Kidney (tissue), 14 donors: ENCODE measurements around the gene TYW1B. TPM values are rescaled to one million over a fixed set of nuclear protein-coding genes. Genes with fewer than 3 reads are reported as not detected.
"Not testable (repeated sequence)": the region's sequence is repeated elsewhere in the genome, so short reads cannot be mapped to it uniquely, and the experiment has no call there.

ENCODE experiments used
- DNase-seq, 5 donors: peaks; one replicate each; pipeline ENCODE4 v3.0.0-alpha.2; 2013 to 2020
- FAIRE-seq: peaks from 2 replicates; lab custom pipeline; 2012; peaks lifted over from hg19 to GRCh38; lab: Jason Lieb, UNC
- H3K27ac ChIP-seq, 2 donors: one replicate each; pipeline ENCODE4 v1.7.0; 2013; ENCODE audit warnings: low read depth in 2 of 2, low read length in 2 of 2, inconsistent platforms in 1 of 2
- H3K27me3 ChIP-seq: one replicate; pipeline ENCODE4 v1.7.1; 2013; ENCODE audit warnings: low read length, inconsistent platforms; ENCODE audit not compliant: control insufficient read depth, insufficient read depth
- H3K36me3 ChIP-seq, 3 donors: one replicate each; pipeline versions ENCODE4 v1.7.0 to v1.7.1; 2013; ENCODE audit warnings: low read length in 3 of 3, control low read depth in 1 of 3, inconsistent platforms in 1 of 3; ENCODE audit not compliant: insufficient read depth in 3 of 3, control insufficient read depth in 2 of 3
- H3K4me1 ChIP-seq, 3 donors: one replicate each; pipeline versions ENCODE4 v1.7.0 to v1.7.1; 2013; ENCODE audit warnings: low read length in 3 of 3, inconsistent platforms in 1 of 3, low read depth in 1 of 3; ENCODE audit not compliant: control insufficient read depth in 2 of 3, insufficient read depth in 2 of 3
- H3K4me3 ChIP-seq, 3 donors: one replicate each; pipeline versions ENCODE4 v1.7.0 to v1.8.1; 2013; ENCODE audit warnings: low read length in 3 of 3, control low read depth in 1 of 3, inconsistent platforms in 1 of 3
- H3K9ac ChIP-seq, 3 donors: one replicate each; pipeline versions ENCODE4 v1.7.0 to v1.7.1; 2013; ENCODE audit warnings: low read length in 3 of 3, control low read depth in 1 of 3, inconsistent platforms in 1 of 3
- H3K9me3 ChIP-seq, 3 donors: one replicate each; pipeline versions ENCODE4 v1.7.0 to v1.7.1; 2013; ENCODE audit warnings: low read length in 3 of 3, control low read depth in 1 of 3, inconsistent platforms in 1 of 3; ENCODE audit not compliant: control insufficient read depth in 2 of 3, insufficient read depth in 1 of 3
- intact Hi-C: fragments of 100-400 bp; cut with DNase I; formaldehyde crosslinking; loops from one replicate; pipeline ENCODE4 v1.11.1; 2022
- polyA plus RNA-seq: library from polyadenylated mRNA; stranded (reverse); fragments of 350-450 nt; fragmentation: Illumina TruSeq; extraction: RNeasy Lipid Tissue Mini Kit (QIAGEN cat#74804); gene quantifications from one replicate; pipeline ENCODE4 v1.2.3, GENCODE V29; 2014; ENCODE audit warnings: low read depth, low replicate concordance; ENCODE audit not compliant: insufficient read depth
- total RNA-seq: library from RNA; stranded (reverse); fragmentation: NEBNext Ultra II Directional; extraction: Animal tissue kit (Norgen Biotek cat#: 25700); gene quantifications from one replicate; pipeline ENCODE4 v1.2.1, GENCODE V29; 2021
- TF ChIP-seq, protein P1 (sequence below): IDR thresholded peaks from 3 replicates; pipeline ENCODE4 v1.5.1; 2012; ENCODE audit warnings: mild to moderate bottlenecking, moderate library complexity, borderline replicate concordance; ENCODE audit not compliant: insufficient read depth; ENCODE audit errors: extremely low read depth
- donor health status: control.
- donor health status: control.
- donor health status: control.
- donor health status: control.
- donor health status: control.
- donor health status: DM: yes; HTN: yes; CAD: no.
- donor health status: Normal renal cell carcinoma (clear cell type).

Gene TYW1B
- total and polyA plus RNA-seq, 2 donors from 2014 or later, result 2.9 to 3.2 TPM

GRCh38 chr7:72781631-72782030, 46.4 kb downstream of the TYW1B start:
- no peaks in the 10 kb centered on the region for H3K27me3 ChIP-seq
- H3K4me3 ChIP-seq, result no peak overlapping the region
- H3K4me1 ChIP-seq, result no peaks in the 10 kb centered on the region
- TF ChIP-seq, protein P1, sequence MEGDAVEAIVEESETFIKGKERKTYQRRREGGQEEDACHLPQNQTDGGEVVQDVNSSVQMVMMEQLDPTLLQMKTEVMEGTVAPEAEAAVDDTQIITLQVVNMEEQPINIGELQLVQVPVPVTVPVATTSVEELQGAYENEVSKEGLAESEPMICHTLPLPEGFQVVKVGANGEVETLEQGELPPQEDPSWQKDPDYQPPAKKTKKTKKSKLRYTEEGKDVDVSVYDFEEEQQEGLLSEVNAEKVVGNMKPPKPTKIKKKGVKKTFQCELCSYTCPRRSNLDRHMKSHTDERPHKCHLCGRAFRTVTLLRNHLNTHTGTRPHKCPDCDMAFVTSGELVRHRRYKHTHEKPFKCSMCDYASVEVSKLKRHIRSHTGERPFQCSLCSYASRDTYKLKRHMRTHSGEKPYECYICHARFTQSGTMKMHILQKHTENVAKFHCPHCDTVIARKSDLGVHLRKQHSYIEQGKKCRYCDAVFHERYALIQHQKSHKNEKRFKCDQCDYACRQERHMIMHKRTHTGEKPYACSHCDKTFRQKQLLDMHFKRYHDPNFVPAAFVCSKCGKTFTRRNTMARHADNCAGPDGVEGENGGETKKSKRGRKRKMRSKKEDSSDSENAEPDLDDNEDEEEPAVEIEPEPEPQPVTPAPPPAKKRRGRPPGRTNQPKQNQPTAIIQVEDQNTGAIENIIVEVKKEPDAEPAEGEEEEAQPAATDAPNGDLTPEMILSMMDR, result no peak
- H3K27ac ChIP-seq, result no peak overlapping the region
- no peak for FAIRE-seq
- no peak for DNase-seq
- H3K9me3 ChIP-seq, result no peaks in the 10 kb centered on the region
- H3K36me3 ChIP-seq, result no peaks in the 10 kb centered on the region
- intact Hi-C loops, result no loop called here
- no peak overlapping the region for H3K9ac ChIP-seq

DNA sequence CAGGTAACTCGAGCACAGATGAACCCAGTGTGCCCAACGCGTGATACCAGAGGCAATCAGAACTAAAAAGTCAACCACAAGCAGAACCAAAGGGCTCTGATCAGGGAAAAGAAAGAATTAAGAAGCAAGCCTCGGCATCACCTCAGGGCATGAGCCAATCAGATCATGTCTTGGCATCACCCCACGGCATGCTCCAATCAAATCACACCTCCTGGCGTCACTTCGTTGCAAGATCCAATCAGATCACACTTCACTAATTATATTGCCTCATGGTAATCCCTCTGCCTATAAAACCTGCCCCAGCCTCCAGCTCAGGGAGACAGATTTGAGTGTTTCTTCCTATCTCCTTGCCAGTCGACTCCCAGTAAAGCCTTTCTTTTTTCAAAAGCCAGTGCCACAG, 46.8 kb downstream of the TYW1B start:
- FAIRE-seq (no peak), DNase-seq (no peak)
- TF ChIP-seq, protein P1, result no peak

DNA sequence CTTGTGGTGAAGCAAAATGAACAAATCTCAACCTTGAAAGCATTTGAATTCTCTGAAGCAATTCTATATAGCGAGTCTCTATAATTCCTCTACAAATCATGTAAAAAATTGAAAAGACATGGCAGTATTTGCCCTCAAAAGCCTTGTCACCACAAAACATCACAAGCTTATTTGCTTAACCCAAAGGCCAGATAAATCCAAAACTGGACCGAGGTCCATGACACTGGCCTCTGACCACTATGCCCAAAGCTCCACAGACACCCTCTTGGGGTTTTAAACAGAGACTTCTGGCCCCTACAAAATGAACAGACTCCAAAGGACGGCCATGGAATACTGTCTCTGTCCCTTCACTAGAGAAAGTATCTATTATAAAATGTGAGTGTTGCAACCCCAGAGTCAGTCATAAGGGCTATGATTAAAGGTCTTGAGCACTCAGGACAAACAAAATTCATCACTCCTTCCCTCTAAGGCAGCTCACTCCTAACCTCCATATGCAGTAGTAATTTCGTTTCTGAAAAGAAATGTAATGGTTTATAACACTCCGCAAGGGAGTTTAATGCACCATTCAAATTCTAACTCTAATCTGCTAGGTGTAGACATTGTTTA, 47.6 kb downstream of the TYW1B start:
- H3K36me3 ChIP-seq, H3K27ac ChIP-seq, H3K4me3 ChIP-seq, H3K27me3 ChIP-seq, FAIRE-seq, H3K9me3 ChIP-seq, DNase-seq, intact Hi-C loops, H3K4me1 ChIP-seq, H3K9ac ChIP-seq: not testable (repeated sequence)

More for the DNA sequence above, 46.8 kb downstream of the TYW1B start:
- Histone ChIP-seq H3K9me3 (no peaks in the 10 kb centered on the region), H3K9ac (no peak overlapping the region), H3K4me1 (no peaks in the 10 kb centered on the region), H3K36me3 (no peaks in the 10 kb centered on the region), H3K27ac (no peak overlapping the region), H3K4me3 (no peak overlapping the region), H3K27me3 (no peaks in the 10 kb centered on the region)
- intact Hi-C loops, result no loop called here

DNA sequence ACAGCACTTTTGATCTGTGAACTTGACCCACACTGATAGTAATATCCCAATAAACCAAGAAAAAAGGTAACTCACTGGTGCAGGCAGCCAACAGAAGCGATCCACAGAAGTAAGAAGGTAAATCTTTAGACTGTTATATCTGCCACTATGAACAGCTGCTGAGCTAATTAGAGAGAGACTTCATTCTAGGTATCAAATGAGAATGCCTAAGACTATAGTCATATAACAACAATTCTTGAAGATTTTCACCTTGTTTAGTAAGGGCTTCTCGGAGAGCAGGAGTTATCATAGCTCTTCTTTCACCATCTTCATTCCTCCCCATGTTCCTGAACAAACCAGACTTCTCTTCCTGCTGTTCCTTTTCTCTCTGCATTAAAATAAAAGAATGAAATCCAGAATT, 50.8 kb downstream of the TYW1B start:
- H3K27me3 ChIP-seq, H3K36me3 ChIP-seq, intact Hi-C loops, H3K9ac ChIP-seq, H3K4me1 ChIP-seq, H3K4me3 ChIP-seq, H3K9me3 ChIP-seq, H3K27ac ChIP-seq, FAIRE-seq, DNase-seq: not testable (repeated sequence)

GRCh38 chr7:72772627-72773026, 55.4 kb downstream of the TYW1B start:
- H3K27me3 ChIP-seq, H3K4me1 ChIP-seq, H3K27ac ChIP-seq, H3K36me3 ChIP-seq, intact Hi-C loops, H3K9ac ChIP-seq, DNase-seq, H3K9me3 ChIP-seq, FAIRE-seq, H3K4me3 ChIP-seq: not testable (repeated sequence)

- intact Hi-C loops, FAIRE-seq, H3K27ac ChIP-seq, H3K4me1 ChIP-seq, H3K4me3 ChIP-seq, H3K36me3 ChIP-seq, DNase-seq, H3K9ac ChIP-seq, H3K9me3 ChIP-seq, H3K27me3 ChIP-seq: not testable (repeated sequence)
Measured at GRCh38 chr7:72766994-72767393, 61.0 kb downstream of the TYW1B start.
